Body of pancreas (tissue), 4 donors: ENCODE results near the gene SERPINA12. TPM values are rescaled to one million over a fixed set of nuclear protein-coding genes. Genes with fewer than 3 reads are reported as not detected.
"Not testable (repeated sequence)": the region's sequence is repeated elsewhere in the genome, so short reads cannot be mapped to it uniquely, and the experiment has no call there.

ENCODE experiments used
- ATAC-seq: fragments of 150-250 bp; one replicate; pipeline ENCODE4 v1.9.1; 2016
- DNase-seq, 4 donors: peaks; one replicate each; pipeline ENCODE4 v3.0.0-alpha.2; 2019
- H3K27ac ChIP-seq, 4 donors: fragments of 200-600 bp; sonication (generic); 1 replicate in 3 of 4; 2 replicates in 1 of 4; pipeline versions ENCODE4 v1.5.1 to v1.6.1; 2016 to 2019; ENCODE audit warnings: mild to moderate bottlenecking in 1 of 4, mixed read lengths in 1 of 4, moderate library complexity in 1 of 4
- H3K27me3 ChIP-seq, 2 donors: fragments of 200-600 bp; sonication (generic); one replicate each; pipeline ENCODE4 v1.6.0; 2016; ENCODE audit warnings: mild to moderate bottlenecking in 1 of 2
- H3K36me3 ChIP-seq, 2 donors: fragments of 200-600 bp; sonication (generic); replicated peaks in 1 of 2; 2 replicates each; pipeline ENCODE4 v1.5.1; 2016; ENCODE audit warnings: low read depth in 2 of 2; ENCODE audit not compliant: insufficient read depth in 1 of 2
- H3K4me1 ChIP-seq: fragments of 200-600 bp; sonication (generic); one replicate; pipeline ENCODE4 v1.6.0; 2016
- H3K4me3 ChIP-seq, 2 donors: fragments of 200-600 bp; sonication (generic); 1 replicate in 1 of 2; 2 replicates in 1 of 2; pipeline ENCODE4 v1.5.1; 2016 to 2019
- H3K9me3 ChIP-seq, 3 donors: fragments of 200-600 bp; sonication (generic); 1 replicate in 2 of 3; 2 replicates in 1 of 3; pipeline ENCODE4 v1.5.1; 2016
- POLR2A ChIP-seq, 3 donors: fragments of 450-650 bp; IDR thresholded peaks; one replicate each; pipeline ENCODE4 v1.6.1; 2016; ENCODE audit warnings: antibody characterized with exemption in 3 of 3, mild to moderate bottlenecking in 2 of 3
- WGBS, 2 donors: methylation state at CpG; one replicate each; pipeline ENCODE4 v1.1.5; 2017; 5-methylcytosine and 5-hydroxymethylcytosine counted together
- intact Hi-C: fragments of 100-400 bp; cut with DNase I; formaldehyde crosslinking; loops from one replicate; pipeline ENCODE4 v1.15.1; 2023
- total RNA-seq, 2 donors: library from RNA; depleted of rRNA; stranded (reverse); fragments of >200 nt; gene quantifications; one replicate each; pipeline ENCODE4 v1.1.0, GENCODE V29; 2016
- TF ChIP-seq, protein P1 (sequence below), 7 experiments: fragments of 450-650 bp in 4 of 7; fragments of 200-600 bp in 3 of 7; sonication (generic) in 3 of 7; IDR thresholded peaks; one replicate each; pipeline ENCODE4 v1.5.1; 2016 to 2019; ENCODE audit warnings: antibody characterized with exemption in 7 of 7

Gene SERPINA12
- total RNA-seq, 2 donors from 2014 or later: not detected

GRCh38 chr14:94485944-94486841, 23.1 kb downstream of the SERPINA12 start:
- intact Hi-C loops: no loop called here
- TF ChIP-seq POLR2A (IDR thresholded peaks at IDR 0.05): no peak
- TF ChIP-seq, protein P1, sequence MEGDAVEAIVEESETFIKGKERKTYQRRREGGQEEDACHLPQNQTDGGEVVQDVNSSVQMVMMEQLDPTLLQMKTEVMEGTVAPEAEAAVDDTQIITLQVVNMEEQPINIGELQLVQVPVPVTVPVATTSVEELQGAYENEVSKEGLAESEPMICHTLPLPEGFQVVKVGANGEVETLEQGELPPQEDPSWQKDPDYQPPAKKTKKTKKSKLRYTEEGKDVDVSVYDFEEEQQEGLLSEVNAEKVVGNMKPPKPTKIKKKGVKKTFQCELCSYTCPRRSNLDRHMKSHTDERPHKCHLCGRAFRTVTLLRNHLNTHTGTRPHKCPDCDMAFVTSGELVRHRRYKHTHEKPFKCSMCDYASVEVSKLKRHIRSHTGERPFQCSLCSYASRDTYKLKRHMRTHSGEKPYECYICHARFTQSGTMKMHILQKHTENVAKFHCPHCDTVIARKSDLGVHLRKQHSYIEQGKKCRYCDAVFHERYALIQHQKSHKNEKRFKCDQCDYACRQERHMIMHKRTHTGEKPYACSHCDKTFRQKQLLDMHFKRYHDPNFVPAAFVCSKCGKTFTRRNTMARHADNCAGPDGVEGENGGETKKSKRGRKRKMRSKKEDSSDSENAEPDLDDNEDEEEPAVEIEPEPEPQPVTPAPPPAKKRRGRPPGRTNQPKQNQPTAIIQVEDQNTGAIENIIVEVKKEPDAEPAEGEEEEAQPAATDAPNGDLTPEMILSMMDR (IDR thresholded peaks at IDR 0.05): peak; percentile 94 to 100 (median 97)
- H3K4me3 ChIP-seq: no peak overlapping the region
- H3K27me3 ChIP-seq: no peaks in the 10 kb centered on the region
- WGBS, 2 donors: 11 to 32% methylated on average over 9 to 26 of the region's 26 CpGs
- no peaks in the 10 kb centered on the region for H3K36me3 ChIP-seq
- no peaks in the 10 kb centered on the region for H3K9me3 ChIP-seq
- DNase-seq: peak; percentile 56 to 69 (median 59)
- ATAC-seq: peak; percentile 85
- peak overlapping the region in 1 of 4 donors; percentile 10 for H3K27ac ChIP-seq
- peaks cover 21% of the 10 kb centered on the region for H3K4me1 ChIP-seq

- ATAC-seq: no peak
- Histone ChIP-seq H3K27ac (no peak overlapping the region), H3K27me3 (no peaks in the 10 kb centered on the region), H3K36me3 (no peaks in the 10 kb centered on the region), H3K9me3 (no peaks in the 10 kb centered on the region), H3K4me3 (no peak overlapping the region), H3K4me1 (peaks cover 21% of the 10 kb centered on the region)
- intact Hi-C loops: no loop called here
- DNase-seq: no peak
- WGBS, 2 donors: 70 to 77% methylated on average over 5 of the region's 5 CpGs
- TF ChIP-seq, protein P1 (IDR thresholded peaks at IDR 0.05): no peak
- no peak for TF ChIP-seq POLR2A (IDR thresholded peaks at IDR 0.05)
Measured at GRCh38 chr14:94484481-94484880, 24.8 kb downstream of the SERPINA12 start.

DNA sequence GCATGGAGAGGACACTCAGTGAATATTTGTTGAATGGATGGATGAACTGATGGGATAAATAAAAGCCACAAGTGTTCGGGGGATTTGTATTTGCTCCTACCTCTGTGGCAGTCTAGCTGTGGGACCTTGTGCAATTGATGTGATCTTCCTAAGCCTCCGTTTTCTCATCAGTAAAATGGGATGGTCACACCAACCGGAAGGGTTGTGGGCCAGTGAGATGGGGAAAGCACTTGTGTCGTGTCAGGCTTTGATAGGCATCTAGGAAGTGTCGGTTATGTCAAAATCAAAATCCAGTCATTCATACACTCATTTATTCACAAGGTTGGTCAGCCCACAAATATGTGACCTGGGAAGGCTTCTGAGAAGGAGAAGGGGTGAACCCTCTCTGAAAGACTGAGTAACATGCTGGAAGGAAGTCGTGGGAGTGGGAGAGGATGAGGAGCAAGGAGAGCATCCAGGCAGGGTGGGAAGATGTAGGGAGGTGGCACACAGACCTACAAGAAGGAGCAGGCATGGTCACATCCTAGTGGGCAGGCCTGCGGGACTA, 25.5 kb downstream of the SERPINA12 start:
- H3K4me1 ChIP-seq: peaks cover 21% of the 10 kb centered on the region
- TF ChIP-seq POLR2A (IDR thresholded peaks at IDR 0.05): no peak
- TF ChIP-seq, protein P1 (IDR thresholded peaks at IDR 0.05): no peak
- H3K36me3 ChIP-seq: no peaks in the 10 kb centered on the region
- peaks cover 0 to 4% (median 0%) of the 10 kb centered on the region in 3 donors for H3K9me3 ChIP-seq
- DNase-seq: no peak
- no peak overlapping the region for H3K4me3 ChIP-seq
- intact Hi-C loops: no loop called here
- no peaks in the 10 kb centered on the region for H3K27me3 ChIP-seq
- no peak overlapping the region for H3K27ac ChIP-seq
- no peak for ATAC-seq
- 67 to 75% methylated on average over 7 of the region's 7 CpGs for WGBS, 2 donors

- Histone ChIP-seq H3K9me3 (peaks cover 0 to 6% (median 0%) of the 10 kb centered on the region in 3 donors), H3K4me3 (no peak overlapping the region), H3K4me1 (peaks cover 21% of the 10 kb centered on the region), H3K27ac (peak overlapping the region in 1 of 4 donors; percentile 29), H3K36me3 (no peaks in the 10 kb centered on the region), H3K27me3 (no peaks in the 10 kb centered on the region)
- DNase-seq (no peak), ATAC-seq (no peak)
- 75 to 77% methylated on average over 10 of the region's 10 CpGs for WGBS, 2 donors
- intact Hi-C loops: no loop called here
- no peak for TF ChIP-seq POLR2A (IDR thresholded peaks at IDR 0.05)
- TF ChIP-seq, protein P1 (IDR thresholded peaks at IDR 0.05): no peak
Measured at GRCh38 chr14:94483071-94483451, 26.2 kb downstream of the SERPINA12 start.

DNA sequence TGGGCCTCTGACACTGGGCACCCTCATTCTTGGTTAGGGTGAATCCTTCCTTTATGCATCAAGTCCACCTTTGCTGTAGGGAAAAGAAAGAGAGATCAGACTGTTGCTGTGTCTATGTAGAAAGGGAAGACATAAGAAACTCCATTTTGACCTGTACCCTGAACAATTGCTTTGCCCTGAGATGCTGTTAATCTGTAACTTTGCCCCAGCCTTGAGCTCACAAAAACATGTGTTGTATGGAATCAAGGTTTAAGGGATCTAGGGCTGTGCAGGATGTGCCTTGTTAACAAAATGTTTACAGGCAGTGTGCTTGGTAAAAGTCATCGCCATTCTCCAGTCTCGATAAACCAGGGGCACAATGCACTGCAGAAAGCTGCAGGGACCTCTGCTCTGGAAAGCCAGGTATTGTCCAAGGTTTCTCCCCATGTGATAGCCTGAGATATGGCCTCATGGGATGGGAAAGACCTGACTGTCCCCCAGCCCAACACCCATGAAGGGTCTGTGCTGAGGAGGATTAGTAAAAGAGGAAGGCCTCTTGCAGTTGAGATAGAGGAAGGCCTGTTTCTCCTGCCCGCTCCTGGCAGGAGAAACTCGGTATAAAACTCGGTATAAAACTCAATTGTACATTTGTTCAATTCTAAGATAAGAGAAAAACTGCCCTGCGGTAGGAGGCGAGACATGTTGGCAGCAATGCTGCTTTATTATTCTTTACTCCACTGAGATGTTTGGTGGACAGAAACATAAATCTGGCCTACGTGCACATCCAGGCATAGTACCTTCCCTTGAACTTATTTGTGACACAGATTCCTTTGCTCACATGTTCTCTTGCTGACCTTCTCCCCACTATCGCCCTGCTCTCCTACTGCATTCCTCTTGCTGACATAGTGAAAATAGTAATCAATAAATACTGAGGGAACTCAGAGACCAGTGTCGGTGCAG, 26.9 kb downstream of the SERPINA12 start:
- H3K27me3 ChIP-seq, H3K4me3 ChIP-seq, H3K9me3 ChIP-seq, H3K36me3 ChIP-seq, intact Hi-C loops, ATAC-seq, DNase-seq: not testable (repeated sequence)
- Histone ChIP-seq H3K27ac (peak overlapping the region in 2 of 4 donors; percentile 20 to 29), H3K4me1 (peaks cover 21% of the 10 kb centered on the region)
- WGBS, 2 donors: 42 to 62% methylated on average over 8 to 10 of the region's 10 CpGs
